Adrenal gland (tissue), 12 donors: ENCODE measurements around the gene NLRP6. TPM values are rescaled to one million over a fixed set of nuclear protein-coding genes. Genes with fewer than 3 reads are reported as not detected.

Source experiments
- DNase-seq, 7 donors: peaks; one replicate each; pipeline ENCODE4 v3.0.0-alpha.2; 2019 to 2020
- H3K27ac ChIP-seq, 5 donors: fragments of 200-600 bp; sonication (generic) in 4 of 5; 1 replicate in 3 of 5; 2 replicates in 2 of 5; pipeline versions ENCODE4 v1.5.1 to v1.8.0; 2016 to 2020; ENCODE audit warnings: mild to moderate bottlenecking in 1 of 5
- H3K27me3 ChIP-seq: fragments of 200-600 bp; 2 replicates; pipeline ENCODE4 v1.8.0; 2021
- H3K36me3 ChIP-seq, 2 donors: fragments of 200-600 bp; replicated peaks in 1 of 2; 1 replicate in 1 of 2; 2 replicates in 1 of 2; pipeline versions ENCODE4 v1.5.1 to v1.8.0; 2018 to 2022
- H3K4me1 ChIP-seq, 2 donors: fragments of 200-600 bp; replicated peaks in 1 of 2; 1 replicate in 1 of 2; 2 replicates in 1 of 2; pipeline versions ENCODE4 v1.5.1 to v1.8.0; 2018 to 2021
- H3K4me3 ChIP-seq, 4 donors: fragments of 200-600 bp; sonication (generic) in 3 of 4; one replicate each; pipeline ENCODE4 v1.5.1; 2016 to 2018
- H3K9me3 ChIP-seq, 3 donors: fragments of 200-600 bp; sonication (generic) in 1 of 3; replicated peaks in 1 of 3; 1 replicate in 2 of 3; 2 replicates in 1 of 3; pipeline versions ENCODE4 v1.5.1 to v1.8.0; 2016 to 2021
- CTCF ChIP-seq, 6 experiments: fragments of 450-650 bp in 4 of 6; fragments of 200-600 bp in 2 of 6; sonication (generic) in 1 of 6; IDR thresholded peaks; 1 replicate in 5 of 6; 2 replicates in 1 of 6; pipeline versions ENCODE4 v1.5.1 to v1.8.0; 2016 to 2021; ENCODE audit warnings: antibody characterized with exemption in 6 of 6, mild to moderate bottlenecking in 2 of 6, moderate library complexity in 1 of 6
- POLR2A ChIP-seq, 2 donors: fragments of 450-650 bp; IDR thresholded peaks; one replicate each; pipeline ENCODE4 v1.6.1; 2017; ENCODE audit warnings: antibody characterized with exemption in 2 of 2, mild to moderate bottlenecking in 2 of 2, moderate library complexity in 1 of 2
- WGBS, 4 donors: extraction: QIAGEN DNeasy Blood & Tissue Kit in 2 of 4; methylation state at CpG; one replicate each; pipeline versions ENCODE4 v1.1.5 to v1.1.7; 2013 to 2017; 5-methylcytosine and 5-hydroxymethylcytosine counted together
- intact Hi-C, 2 donors: fragments of 100-400 bp; cut with DNase I; formaldehyde crosslinking; loops; one replicate each; pipeline versions ENCODE4 v1.14.1 to v1.15.0; 2022 to 2023
- polyA plus RNA-seq, 3 donors: library from polyadenylated mRNA; stranded (reverse); fragments of 200-250 nt in 2 of 3; fragments of 350-450 nt in 1 of 3; fragmentation: Illumina TruSeq in 1 of 3; extraction: RNeasy Lipid Tissue Mini Kit (QIAGEN cat#74804) in 1 of 3; gene quantifications; one replicate each; pipeline ENCODE4 v1.2.3, GENCODE V29; 2013 to 2014
- total RNA-seq, 9 donors: library from RNA; depleted of rRNA in 4 of 9; stranded (reverse); fragments of >200 nt in 4 of 9; fragments of 120-200 nt in 1 of 9; fragmentation: NEBNext Ultra II Directional in 1 of 9; extraction: Animal tissue kit (Norgen Biotek cat#: 25700) in 1 of 9; gene quantifications; one replicate each; pipeline versions ENCODE4 v1.1.0 to v1.2.4, GENCODE V29; 2013 to 2023
- donor health status: healthy with polysubstance abuse.
- donor health status: Bipolar disorder and iron deficiency.
- donor health status: DM: yes; HTN: yes; CAD: no.
- donor health status: DM: no; HTN: no; CAD: no.
- donor health status: DM: no; HTN: no; CAD: no.
- donor health status: DM: yes; HTN: yes; CAD: no.

Gene NLRP6
- total and polyA plus RNA-seq, 12 donors: 0.14 to 0.69 (median 0.24) TPM; not detected in 5

DNA sequence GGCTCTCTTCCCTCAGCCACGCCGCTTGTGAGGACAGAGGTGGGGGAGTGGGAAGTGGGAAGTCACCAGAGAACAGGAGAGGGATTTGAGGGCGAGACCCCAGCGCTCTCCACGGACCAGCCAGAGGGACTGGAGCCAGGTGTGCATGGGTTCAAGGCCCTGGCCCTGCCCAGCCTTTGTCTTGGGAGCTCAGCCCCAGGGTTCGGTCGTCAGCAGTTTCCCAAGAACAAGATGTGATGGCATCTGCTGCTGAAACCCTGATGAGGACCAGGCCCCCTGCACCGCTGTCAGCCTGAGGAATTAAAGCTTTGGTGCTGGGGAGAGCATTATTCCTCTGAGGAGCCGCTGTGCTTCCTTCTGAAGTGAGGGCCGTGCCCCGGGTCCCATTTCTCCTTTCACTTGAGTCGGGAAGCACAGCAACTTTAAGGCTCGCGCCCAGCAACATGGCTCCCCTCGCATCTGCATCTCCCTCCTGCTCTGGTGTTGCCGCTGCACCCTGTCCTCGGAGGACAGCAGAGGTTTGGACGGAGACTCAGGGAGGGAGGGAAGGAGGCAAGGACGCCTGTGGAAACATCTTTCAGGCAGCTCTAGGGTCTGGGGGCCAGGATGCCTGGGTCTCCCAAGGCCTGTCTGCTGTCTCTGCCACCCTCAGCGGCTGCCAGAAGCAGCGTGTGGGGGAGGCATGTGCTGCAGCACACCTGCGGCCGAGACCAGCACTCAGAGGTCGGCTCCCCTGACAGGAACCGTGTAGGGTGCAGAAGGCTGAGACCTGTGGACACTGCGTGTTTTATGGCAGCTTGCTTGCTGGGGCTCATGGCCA is 17.4 kb downstream of the NLRP6 start:
- 69 to 77% (median 72%) methylated on average over 22 to 26 of the region's 26 CpGs for WGBS, 4 donors
- intact Hi-C loops: loop anchor here (5.0 to 10.0 kb wide), 2 partner anchors 67 to 149 kb away; partner anchors contain the start of gene ANO9 (in 1 of the 2)
- TF ChIP-seq CTCF (IDR thresholded peaks at IDR 0.05) (no peak), POLR2A (IDR thresholded peaks at IDR 0.05) (no peak)
- H3K4me3 ChIP-seq: no peak overlapping the region
- no peak for DNase-seq
- H3K4me1 ChIP-seq: no peaks in the 10 kb centered on the region
- H3K27me3 ChIP-seq: peaks cover 9% of the 10 kb centered on the region
- H3K36me3 ChIP-seq: no peaks in the 10 kb centered on the region
- no peak overlapping the region for H3K27ac ChIP-seq
- no peaks in the 10 kb centered on the region for H3K9me3 ChIP-seq

- Histone ChIP-seq H3K36me3 (no peaks in the 10 kb centered on the region), H3K27me3 (peaks cover 9% of the 10 kb centered on the region), H3K9me3 (no peaks in the 10 kb centered on the region), H3K4me1 (no peaks in the 10 kb centered on the region), H3K4me3 (no peak overlapping the region), H3K27ac (no peak overlapping the region)
- TF ChIP-seq CTCF (IDR thresholded peaks at IDR 0.05) (no peak), POLR2A (IDR thresholded peaks at IDR 0.05) (no peak)
- no peak for DNase-seq
- 53 to 68% (median 63%) methylated on average over 2 to 35 of the region's 35 CpGs for WGBS, 4 donors
- intact Hi-C loops: loop anchor here (5.0 to 10.0 kb wide), 2 partner anchors 66 to 148 kb away; partner anchors contain the start of gene ANO9 (in 1 of the 2)
These were observed 18.2 kb downstream of the NLRP6 start for GRCh38 chr11:296171-297050.

GRCh38 chr11:297051-297585 is 18.9 kb downstream of the NLRP6 start:
- Histone ChIP-seq H3K9me3 (no peaks in the 10 kb centered on the region), H3K27me3 (peaks cover 9% of the 10 kb centered on the region), H3K4me3 (no peak overlapping the region), H3K27ac (no peak overlapping the region), H3K4me1 (no peaks in the 10 kb centered on the region), H3K36me3 (no peaks in the 10 kb centered on the region)
- intact Hi-C loops: loop anchor here (5.0 to 10.0 kb wide), 2 partner anchors 65 to 148 kb away; partner anchors contain the start of gene ANO9 (in 1 of the 2)
- WGBS, 4 donors: 52 to 85% (median 68%) methylated on average over 5 to 13 of the region's 13 CpGs
- DNase-seq: no peak
- TF ChIP-seq POLR2A (IDR thresholded peaks at IDR 0.05) (no peak), CTCF (IDR thresholded peaks at IDR 0.05) (no peak)
